ENCODE measurements around the gene TSPAN1. TPM values are rescaled to one million over a fixed set of nuclear protein-coding genes. Genes with fewer than 3 reads are reported as not detected.

Gene TSPAN1
- total and polyA plus RNA-seq, 2 of the 13 experiments (the other 11 are each of a cell fraction or from before 2014, with no cell fraction given), result 1.7 to 2.9 TPM

- TF ChIP-seq, protein P1, sequence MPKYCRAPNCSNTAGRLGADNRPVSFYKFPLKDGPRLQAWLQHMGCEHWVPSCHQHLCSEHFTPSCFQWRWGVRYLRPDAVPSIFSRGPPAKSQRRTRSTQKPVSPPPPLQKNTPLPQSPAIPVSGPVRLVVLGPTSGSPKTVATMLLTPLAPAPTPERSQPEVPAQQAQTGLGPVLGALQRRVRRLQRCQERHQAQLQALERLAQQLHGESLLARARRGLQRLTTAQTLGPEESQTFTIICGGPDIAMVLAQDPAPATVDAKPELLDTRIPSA (CRISPR knock-in tag; IDR thresholded peaks at IDR 0.05; ENCODE audit: borderline replicate concordance), result no peak
- TF ChIP-seq TEAD3 (CRISPR knock-in tag; optimal IDR thresholded peaks at IDR 0.05; ENCODE audit: borderline replicate concordance) (peak; percentile 29), HNRNPH1 (optimal IDR thresholded peaks at IDR 0.05; ENCODE audit: low read depth, low read length) (no peak), PAX8 (CRISPR knock-in tag; IDR thresholded peaks at IDR 0.05; ENCODE audit: borderline replicate concordance) (0 out of 2 replicates have a peak, but pooled peaks have one; percentile 48), ZMYM2 (CRISPR knock-in tag; IDR thresholded peaks at IDR 0.05) (no peak), ZNF235 (CRISPR knock-in tag; IDR thresholded peaks at IDR 0.05; ENCODE audit: borderline replicate concordance) (no peak), SMARCE1 (IDR thresholded peaks at IDR 0.05; ENCODE audit: borderline replicate concordance) (no peak), CENPX (CRISPR knock-in tag; IDR thresholded peaks at IDR 0.05) (no peak), ZNF776 (CRISPR knock-in tag; IDR thresholded peaks at IDR 0.05) (no peak), PPARG (CRISPR knock-in tag; conservative IDR thresholded peaks at IDR 0.05) (no peak), ZFX (CRISPR knock-in tag; IDR thresholded peaks at IDR 0.05; ENCODE audit: low read depth) (peak; percentile 28; the same call in 1 of the 2 replicates), ZBTB3 (CRISPR knock-in tag; IDR thresholded peaks at IDR 0.05; ENCODE audit: borderline replicate concordance, low read depth) (no peak), SALL1 (CRISPR knock-in tag; IDR thresholded peaks at IDR 0.05) (peak; percentile 24; the same call in 1 of the 2 replicates), ZBTB7A (CRISPR knock-in tag; IDR thresholded peaks at IDR 0.05) (no peak), RAD21 (CRISPR knock-in tag; IDR thresholded peaks at IDR 0.05) (peak; percentile 88), ZNF34 (CRISPR knock-in tag; IDR thresholded peaks at IDR 0.05; ENCODE audit: borderline replicate concordance) (0 out of 2 replicates have a peak, but pooled peaks have one; percentile 64), FOXA1 (IDR thresholded peaks at IDR 0.05) (no peak), FOXA1 (CRISPR knock-in tag; IDR thresholded peaks at IDR 0.05) (peak; percentile 86), ZNF124 (CRISPR knock-in tag; IDR thresholded peaks at IDR 0.05) (no peak), POLR2A (IDR thresholded peaks at IDR 0.05; ENCODE audit: insufficient read depth in 1 of 2, low read depth in 2 of 2, low read length in 2 of 2) (no peak), ZNF790 (CRISPR knock-in tag; IDR thresholded peaks at IDR 0.05; ENCODE audit: borderline replicate concordance) (no peak), ZNF143 (CRISPR knock-in tag; IDR thresholded peaks at IDR 0.05) (no peak), ZNF598 (CRISPR knock-in tag; IDR thresholded peaks at IDR 0.05; ENCODE audit: borderline replicate concordance) (no peak)
- TF ChIP-seq, protein P2, sequence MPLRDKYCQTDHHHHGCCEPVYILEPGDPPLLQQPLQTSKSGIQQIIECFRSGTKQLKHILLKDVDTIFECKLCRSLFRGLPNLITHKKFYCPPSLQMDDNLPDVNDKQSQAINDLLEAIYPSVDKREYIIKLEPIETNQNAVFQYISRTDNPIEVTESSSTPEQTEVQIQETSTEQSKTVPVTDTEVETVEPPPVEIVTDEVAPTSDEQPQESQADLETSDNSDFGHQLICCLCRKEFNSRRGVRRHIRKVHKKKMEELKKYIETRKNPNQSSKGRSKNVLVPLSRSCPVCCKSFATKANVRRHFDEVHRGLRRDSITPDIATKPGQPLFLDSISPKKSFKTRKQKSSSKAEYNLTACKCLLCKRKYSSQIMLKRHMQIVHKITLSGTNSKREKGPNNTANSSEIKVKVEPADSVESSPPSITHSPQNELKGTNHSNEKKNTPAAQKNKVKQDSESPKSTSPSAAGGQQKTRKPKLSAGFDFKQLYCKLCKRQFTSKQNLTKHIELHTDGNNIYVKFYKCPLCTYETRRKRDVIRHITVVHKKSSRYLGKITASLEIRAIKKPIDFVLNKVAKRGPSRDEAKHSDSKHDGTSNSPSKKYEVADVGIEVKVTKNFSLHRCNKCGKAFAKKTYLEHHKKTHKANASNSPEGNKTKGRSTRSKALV (CRISPR knock-in tag; IDR thresholded peaks at IDR 0.05), result no peak
- TF ChIP-seq, protein P3, sequence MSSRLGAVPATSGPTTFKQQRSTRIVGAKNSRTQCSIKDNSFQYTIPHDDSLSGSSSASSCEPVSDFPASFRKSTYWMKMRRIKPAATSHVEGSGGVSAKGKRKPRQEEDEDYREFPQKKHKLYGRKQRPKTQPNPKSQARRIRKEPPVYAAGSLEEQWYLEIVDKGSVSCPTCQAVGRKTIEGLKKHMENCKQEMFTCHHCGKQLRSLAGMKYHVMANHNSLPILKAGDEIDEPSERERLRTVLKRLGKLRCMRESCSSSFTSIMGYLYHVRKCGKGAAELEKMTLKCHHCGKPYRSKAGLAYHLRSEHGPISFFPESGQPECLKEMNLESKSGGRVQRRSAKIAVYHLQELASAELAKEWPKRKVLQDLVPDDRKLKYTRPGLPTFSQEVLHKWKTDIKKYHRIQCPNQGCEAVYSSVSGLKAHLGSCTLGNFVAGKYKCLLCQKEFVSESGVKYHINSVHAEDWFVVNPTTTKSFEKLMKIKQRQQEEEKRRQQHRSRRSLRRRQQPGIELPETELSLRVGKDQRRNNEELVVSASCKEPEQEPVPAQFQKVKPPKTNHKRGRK (CRISPR knock-in tag; IDR thresholded peaks at IDR 0.05), result no peak
- TF ChIP-seq, protein P4, sequence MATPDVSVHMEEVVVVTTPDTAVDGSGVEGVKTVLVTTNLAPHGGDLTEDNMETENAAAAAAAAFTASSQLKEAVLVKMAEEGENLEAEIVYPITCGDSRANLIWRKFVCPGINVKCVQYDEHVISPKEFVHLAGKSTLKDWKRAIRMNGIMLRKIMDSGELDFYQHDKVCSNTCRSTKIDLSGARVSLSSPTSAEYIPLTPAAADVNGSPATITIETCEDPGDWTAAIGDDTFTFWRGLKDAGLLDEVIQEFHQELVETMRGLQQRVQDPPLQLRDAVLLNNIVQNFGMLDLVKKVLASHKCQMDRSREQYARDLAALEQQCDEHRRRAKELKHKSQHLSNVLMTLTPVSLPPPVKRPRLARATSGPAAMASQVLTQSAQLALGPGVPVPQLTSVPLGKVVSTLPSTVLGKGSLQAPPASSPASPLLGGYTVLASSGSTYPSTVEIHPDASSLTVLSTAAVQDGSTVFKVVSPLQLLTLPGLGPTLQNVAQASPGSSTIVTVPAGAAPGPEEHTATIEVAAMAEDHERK (CRISPR knock-in tag; IDR thresholded peaks at IDR 0.05; ENCODE audit: low read depth), result no peak
These were observed 4.5 kb downstream of the TSPAN1 start (continued) for GRCh38 chr1:46179138-46180081.

Data from HepG2 (cell line).